HepG2 (cell line): ENCODE data around the gene ZDHHC8. TPM values are rescaled to one million over a fixed set of nuclear protein-coding genes. Genes with fewer than 3 reads are reported as not detected.

ENCODE experiments used
- BCL6 ChIP-seq: IDR thresholded peaks from 2 replicates; pipeline ENCODE4 v1.6.1; 2016; ENCODE audit warnings: missing genetic modification reagents, missing compliant biosample characterization
- HMGXB4 ChIP-seq, 2 experiments: sonication (generic) in 1 of 2; formaldehyde crosslinking in 1 of 2; IDR thresholded peaks; 2 replicates each; pipeline versions ENCODE4 v1.4.0 to v1.6.1; 2018 to 2020; ENCODE audit warnings: missing genetic modification reagents in 2 of 2, borderline replicate concordance in 1 of 2, low read depth in 1 of 2, mild to moderate bottlenecking in 1 of 2, missing biosample characterization in 1 of 2
- JDP2 ChIP-seq: sonication (generic); formaldehyde crosslinking; IDR thresholded peaks from 2 replicates; pipeline ENCODE4 v1.8.1; 2022; ENCODE audit warnings: missing genetic modification reagents, borderline replicate concordance
- KIAA2018 ChIP-seq: sonication (generic); formaldehyde crosslinking; IDR thresholded peaks from 2 replicates; pipeline ENCODE4 v1.5.0; 2020; ENCODE audit warnings: mild to moderate bottlenecking, missing genetic modification reagents, borderline replicate concordance
- PAWR ChIP-seq: sonication (generic); formaldehyde crosslinking; IDR thresholded peaks from 2 replicates; pipeline ENCODE4 v1.4.0; 2020; ENCODE audit warnings: missing genetic modification reagents, mild to moderate bottlenecking, borderline replicate concordance
- RBM39 ChIP-seq: fragments of 200-400 bp; formaldehyde crosslinking; IDR thresholded peaks from one replicate; pipeline ENCODE4 v1.6.1; 2018; ENCODE audit warnings: antibody characterized with exemption, mild to moderate bottlenecking, low read depth, low read length; ENCODE audit not compliant: poor library complexity, severe bottlenecking
- TIGD3 ChIP-seq: sonication (generic); formaldehyde crosslinking; IDR thresholded peaks from 2 replicates; pipeline ENCODE4 v1.5.1; 2020; ENCODE audit warnings: mild to moderate bottlenecking, missing genetic modification reagents, borderline replicate concordance
- ZBTB3 ChIP-seq: sonication (generic); formaldehyde crosslinking; IDR thresholded peaks from 2 replicates; pipeline ENCODE4 v1.4.0; 2020; ENCODE audit warnings: low read depth, mild to moderate bottlenecking, moderate library complexity, missing genetic modification reagents, borderline replicate concordance
- ZKSCAN8 ChIP-seq: IDR thresholded peaks from 2 replicates; pipeline ENCODE4 v1.6.1; 2016; ENCODE audit warnings: borderline replicate concordance, missing genetic modification reagents, missing compliant biosample characterization
- ZNF570 ChIP-seq: sonication (generic); formaldehyde crosslinking; IDR thresholded peaks from 2 replicates; pipeline ENCODE4 v1.4.0; 2020; ENCODE audit warnings: mild to moderate bottlenecking, missing genetic modification reagents, borderline replicate concordance
- ZNF7 ChIP-seq: IDR thresholded peaks from 2 replicates; pipeline ENCODE4 v1.6.1; 2016; ENCODE audit warnings: missing biosample characterization, missing genetic modification reagents
- ZNF761 ChIP-seq: sonication (generic); formaldehyde crosslinking; conservative IDR thresholded peaks from 2 replicates; pipeline ENCODE4 v1.4.0; 2020; ENCODE audit warnings: mild to moderate bottlenecking, missing genetic modification reagents
- polyA plus RNA-seq, 8 experiments: library from polyadenylated mRNA; depleted of rRNA in 3 of 8; stranded (reverse) in 7 of 8; unstranded in 1 of 8; fragments of >200 nt; fragmentation: Illumina TruSeq in 4 of 8; extraction: Trizol in 4 of 8; gene quantifications; 2 replicates each; pipeline versions ENCODE4 v1.2.1 to v1.2.3, GENCODE V29; 2011 to 2016; ENCODE audit warnings: low read depth in 4 of 8, missing spikeins in 1 of 8, mixed read lengths in 1 of 8; ENCODE audit not compliant: insufficient read depth in 1 of 8
- total RNA-seq, 5 experiments: library from RNA; depleted of rRNA; stranded (reverse); fragments of >200 nt; fragmentation: Illumina TruSeq; extraction: Trizol; gene quantifications; 2 replicates each; pipeline ENCODE4 v1.2.3, GENCODE V29; 2016; ENCODE audit warnings: low read depth in 1 of 5
- TF ChIP-seq, protein P1 (sequence below): sonication (generic); formaldehyde crosslinking; IDR thresholded peaks from 2 replicates; pipeline ENCODE4 v1.5.0; 2020; ENCODE audit warnings: missing genetic modification reagents
- TF ChIP-seq, protein P2 (sequence below): sonication (generic); formaldehyde crosslinking; IDR thresholded peaks from 2 replicates; pipeline ENCODE4 v1.4.0; 2020; ENCODE audit warnings: mild to moderate bottlenecking, missing genetic modification reagents

The ZDHHC8 gene
- total and polyA plus RNA-seq, 2 of the 13 experiments (the other 11 are each of a cell fraction or from before 2014, with no cell fraction given), result 7.5 to 21.3 TPM

DNA sequence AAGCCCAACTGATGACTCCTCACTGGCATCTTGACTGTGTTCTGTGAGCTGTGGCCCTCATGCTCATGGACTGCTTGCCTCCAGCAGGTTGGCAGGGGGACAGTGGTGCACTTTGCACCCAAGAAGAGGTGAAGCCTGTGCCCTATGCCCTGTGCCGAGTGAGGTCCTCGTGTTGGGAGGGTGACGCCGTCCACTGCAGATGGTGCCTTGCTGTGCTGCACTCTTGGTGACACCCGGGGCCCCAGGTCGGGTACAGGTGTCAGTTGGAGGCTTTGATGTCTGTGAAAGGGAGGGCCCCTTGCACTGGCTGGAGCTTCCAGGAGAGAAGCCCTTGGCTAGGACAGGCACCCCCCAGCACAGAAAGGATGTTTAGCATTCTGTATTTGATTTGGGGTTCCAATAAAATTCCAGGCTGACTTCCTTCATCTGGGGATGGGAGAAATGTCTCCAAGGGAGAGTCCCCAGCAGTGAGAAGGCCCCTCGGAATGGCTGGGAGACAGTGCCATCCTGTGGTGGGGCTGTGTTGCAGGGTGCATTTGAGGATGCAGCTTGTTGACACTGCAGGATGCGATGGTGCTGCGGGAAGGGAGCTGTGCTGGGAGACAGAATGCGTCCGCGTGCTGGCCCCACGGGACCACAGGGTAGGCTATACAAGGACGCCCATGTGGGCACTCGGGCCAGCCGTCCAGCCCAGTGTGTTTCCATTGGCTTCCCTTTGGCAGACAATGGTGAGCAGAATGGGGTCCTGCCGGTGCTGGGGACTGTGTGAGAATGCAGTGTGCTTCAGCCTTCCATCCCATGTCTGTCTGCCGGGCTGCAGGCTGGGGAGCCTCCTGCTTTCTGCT is 2.5 kb upstream of the ZDHHC8 start (continued):
- TF ChIP-seq, protein P1, sequence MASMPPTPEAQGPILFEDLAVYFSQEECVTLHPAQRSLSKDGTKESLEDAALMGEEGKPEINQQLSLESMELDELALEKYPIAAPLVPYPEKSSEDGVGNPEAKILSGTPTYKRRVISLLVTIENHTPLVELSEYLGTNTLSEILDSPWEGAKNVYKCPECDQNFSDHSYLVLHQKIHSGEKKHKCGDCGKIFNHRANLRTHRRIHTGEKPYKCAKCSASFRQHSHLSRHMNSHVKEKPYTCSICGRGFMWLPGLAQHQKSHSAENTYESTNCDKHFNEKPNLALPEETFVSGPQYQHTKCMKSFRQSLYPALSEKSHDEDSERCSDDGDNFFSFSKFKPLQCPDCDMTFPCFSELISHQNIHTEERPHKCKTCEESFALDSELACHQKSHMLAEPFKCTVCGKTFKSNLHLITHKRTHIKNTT (CRISPR knock-in tag), result no peak
- TF ChIP-seq ZNF761 (CRISPR knock-in tag), result 0 out of 2 replicates have a peak, but pooled peaks have one; percentile 11
- TF ChIP-seq, protein P2, sequence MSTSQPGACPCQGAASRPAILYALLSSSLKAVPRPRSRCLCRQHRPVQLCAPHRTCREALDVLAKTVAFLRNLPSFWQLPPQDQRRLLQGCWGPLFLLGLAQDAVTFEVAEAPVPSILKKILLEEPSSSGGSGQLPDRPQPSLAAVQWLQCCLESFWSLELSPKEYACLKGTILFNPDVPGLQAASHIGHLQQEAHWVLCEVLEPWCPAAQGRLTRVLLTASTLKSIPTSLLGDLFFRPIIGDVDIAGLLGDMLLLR (CRISPR knock-in tag), result no peak
- TF ChIP-seq ZNF570 (CRISPR knock-in tag), result no peak
- TF ChIP-seq TIGD3 (CRISPR knock-in tag), result no peak
- TF ChIP-seq RBM39, result no peak
- TF ChIP-seq KIAA2018 (CRISPR knock-in tag), result no peak
- no peak for TF ChIP-seq PAWR (CRISPR knock-in tag)
- TF ChIP-seq HMGXB4 (CRISPR knock-in tag; IDR thresholded peaks at IDR 0.05; ENCODE audit: borderline replicate concordance in 1 of 2, low read depth in 1 of 2), result peak; percentile 64 to 81; a peak in 2 of 4 replicates
- no peak for TF ChIP-seq JDP2 (CRISPR knock-in tag)
- no peak for TF ChIP-seq ZBTB3
- no peak for TF ChIP-seq ZNF7 (CRISPR knock-in tag)
- TF ChIP-seq BCL6 (CRISPR knock-in tag), result no peak
- no peak for TF ChIP-seq ZKSCAN8 (CRISPR knock-in tag)
